ENCODE results near the gene MBD3L3.

Gene MBD3L3

DNA sequence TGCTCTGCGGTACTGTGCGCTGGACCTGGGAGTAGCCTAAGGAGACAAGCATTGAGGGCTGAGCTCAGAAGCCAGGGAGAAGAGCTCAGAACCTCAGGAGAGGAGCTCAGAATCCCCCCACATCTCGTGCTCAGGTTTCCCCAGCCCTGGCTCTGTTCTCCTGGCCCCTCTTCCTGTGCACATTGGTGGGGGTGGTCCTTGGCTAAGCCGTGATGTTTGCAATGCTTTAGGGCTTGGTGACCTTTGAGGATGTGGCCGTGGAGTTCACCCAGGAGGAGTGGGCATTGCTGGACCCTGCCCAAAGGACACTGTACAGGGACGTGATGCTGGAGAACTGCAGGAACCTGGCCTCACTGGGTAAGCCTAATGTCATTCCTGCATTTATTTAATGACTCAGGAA, 17.7 kb upstream of the MBD3L3 start:
- DNase-seq: no peak
- peaks cover 69% of the 10 kb centered on the region for H3K36me3 ChIP-seq
- no peak overlapping the region for H3K4me3 ChIP-seq (ENCODE audit: low read depth, low read length)
- H3K4me1 ChIP-seq: no peaks in the 10 kb centered on the region
- TF ChIP-seq, protein P1, sequence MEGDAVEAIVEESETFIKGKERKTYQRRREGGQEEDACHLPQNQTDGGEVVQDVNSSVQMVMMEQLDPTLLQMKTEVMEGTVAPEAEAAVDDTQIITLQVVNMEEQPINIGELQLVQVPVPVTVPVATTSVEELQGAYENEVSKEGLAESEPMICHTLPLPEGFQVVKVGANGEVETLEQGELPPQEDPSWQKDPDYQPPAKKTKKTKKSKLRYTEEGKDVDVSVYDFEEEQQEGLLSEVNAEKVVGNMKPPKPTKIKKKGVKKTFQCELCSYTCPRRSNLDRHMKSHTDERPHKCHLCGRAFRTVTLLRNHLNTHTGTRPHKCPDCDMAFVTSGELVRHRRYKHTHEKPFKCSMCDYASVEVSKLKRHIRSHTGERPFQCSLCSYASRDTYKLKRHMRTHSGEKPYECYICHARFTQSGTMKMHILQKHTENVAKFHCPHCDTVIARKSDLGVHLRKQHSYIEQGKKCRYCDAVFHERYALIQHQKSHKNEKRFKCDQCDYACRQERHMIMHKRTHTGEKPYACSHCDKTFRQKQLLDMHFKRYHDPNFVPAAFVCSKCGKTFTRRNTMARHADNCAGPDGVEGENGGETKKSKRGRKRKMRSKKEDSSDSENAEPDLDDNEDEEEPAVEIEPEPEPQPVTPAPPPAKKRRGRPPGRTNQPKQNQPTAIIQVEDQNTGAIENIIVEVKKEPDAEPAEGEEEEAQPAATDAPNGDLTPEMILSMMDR (IDR thresholded peaks at IDR 0.05; ENCODE audit: low read depth, low read length): no peak
- H3K27me3 ChIP-seq: no peaks in the 10 kb centered on the region
- H3K9me3 ChIP-seq: peaks cover 3% of the 10 kb centered on the region; the same call in 1 of the 2 replicates

DNA sequence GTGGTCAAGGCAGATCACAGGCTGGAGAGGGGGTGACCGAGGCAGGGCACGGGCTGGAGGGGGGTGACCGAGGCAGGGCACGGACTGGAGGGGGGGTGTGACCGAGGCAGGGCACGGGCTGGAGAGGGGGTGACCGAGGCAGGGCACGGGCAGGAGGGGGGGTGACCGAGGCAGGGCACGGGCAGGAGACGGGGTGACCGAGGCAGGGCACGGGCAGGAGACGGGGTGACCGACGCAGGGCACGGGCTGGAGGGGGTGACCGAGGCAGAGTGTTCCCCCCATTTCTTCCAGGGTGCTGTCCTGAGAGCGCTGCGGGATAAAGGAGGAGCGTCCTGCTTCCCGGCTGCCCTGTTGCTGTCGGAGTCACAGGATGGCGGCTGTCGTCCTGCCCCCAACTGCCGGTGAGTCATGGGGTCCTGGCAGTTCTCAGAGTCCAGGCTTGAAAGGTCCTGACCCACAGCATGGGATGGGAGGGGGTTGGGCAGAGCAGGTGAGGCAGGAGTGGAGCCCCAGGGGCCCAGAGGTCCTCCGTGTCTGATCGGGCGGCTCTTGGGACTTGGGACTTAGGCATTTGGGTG, 16.3 kb upstream of the MBD3L3 start:
- peaks cover 55% of the 10 kb centered on the region for H3K36me3 ChIP-seq

DNA sequence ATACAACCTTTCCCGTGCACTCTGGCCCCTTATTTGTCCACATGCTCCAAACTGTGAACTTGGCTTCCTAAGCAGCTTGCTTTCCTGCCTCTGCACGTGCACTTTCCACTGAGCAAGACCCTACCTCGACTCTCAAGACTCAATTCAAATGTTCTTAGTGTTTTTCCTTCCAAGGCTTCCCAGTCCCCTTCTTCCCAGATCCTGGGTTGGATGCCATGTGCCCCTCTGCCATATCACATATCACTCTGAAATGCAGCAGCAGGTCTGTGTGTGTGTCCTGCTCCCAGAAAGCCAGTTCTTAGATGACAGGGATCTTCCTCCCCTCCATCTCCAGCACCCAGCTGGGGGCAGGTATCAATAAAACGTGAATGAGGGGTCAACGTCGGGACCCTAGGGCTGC, 14.1 kb upstream of the MBD3L3 start:
- H3K9me3 ChIP-seq: no peaks in the 10 kb centered on the region; the same call in 1 of the 2 replicates
- TF ChIP-seq, protein P1 (IDR thresholded peaks at IDR 0.05; ENCODE audit: low read depth, low read length): no peak
- peaks cover 36% of the 10 kb centered on the region for H3K36me3 ChIP-seq
- DNase-seq: no peak
- H3K4me3 ChIP-seq (ENCODE audit: low read depth, low read length): no peak overlapping the region
- no peaks in the 10 kb centered on the region for H3K27me3 ChIP-seq
- no peaks in the 10 kb centered on the region for H3K4me1 ChIP-seq

More for the DNA sequence above, 16.3 kb upstream of the MBD3L3 start:
- TF ChIP-seq, protein P1 (IDR thresholded peaks at IDR 0.05; ENCODE audit: low read depth, low read length): no peak
- H3K27me3 ChIP-seq: no peaks in the 10 kb centered on the region
- H3K9me3 ChIP-seq: peaks cover 3% of the 10 kb centered on the region; the same call in 1 of the 2 replicates
- no peaks in the 10 kb centered on the region for H3K4me1 ChIP-seq
- no peak for DNase-seq
- H3K4me3 ChIP-seq (ENCODE audit: low read depth, low read length): no peak overlapping the region

DNA sequence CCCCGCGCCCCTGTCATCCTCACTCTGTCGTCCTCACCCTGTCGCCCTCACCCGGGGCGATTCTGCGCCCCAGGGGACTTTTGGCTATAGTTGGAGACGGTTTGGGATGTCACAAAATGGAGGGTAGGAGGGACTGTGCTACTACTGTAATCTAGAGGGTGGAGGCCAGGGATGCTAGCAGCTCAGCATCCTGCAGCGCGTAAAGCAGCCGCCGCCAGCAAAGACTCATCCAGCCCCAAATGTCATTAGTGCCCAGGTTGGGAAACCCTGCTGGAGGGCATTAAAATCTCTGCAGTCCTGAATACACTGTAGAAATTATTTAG, 11.4 kb upstream of the MBD3L3 start:
- no peak for DNase-seq
- TF ChIP-seq, protein P1 (IDR thresholded peaks at IDR 0.05; ENCODE audit: low read depth, low read length): no peak
- H3K9me3 ChIP-seq: no peaks in the 10 kb centered on the region; the same call in 1 of the 2 replicates
- no peaks in the 10 kb centered on the region for H3K4me1 ChIP-seq
- H3K4me3 ChIP-seq (ENCODE audit: low read depth, low read length): peak overlapping the region; percentile 92
- no peaks in the 10 kb centered on the region for H3K27me3 ChIP-seq
- H3K36me3 ChIP-seq: peaks cover 11% of the 10 kb centered on the region

DNA sequence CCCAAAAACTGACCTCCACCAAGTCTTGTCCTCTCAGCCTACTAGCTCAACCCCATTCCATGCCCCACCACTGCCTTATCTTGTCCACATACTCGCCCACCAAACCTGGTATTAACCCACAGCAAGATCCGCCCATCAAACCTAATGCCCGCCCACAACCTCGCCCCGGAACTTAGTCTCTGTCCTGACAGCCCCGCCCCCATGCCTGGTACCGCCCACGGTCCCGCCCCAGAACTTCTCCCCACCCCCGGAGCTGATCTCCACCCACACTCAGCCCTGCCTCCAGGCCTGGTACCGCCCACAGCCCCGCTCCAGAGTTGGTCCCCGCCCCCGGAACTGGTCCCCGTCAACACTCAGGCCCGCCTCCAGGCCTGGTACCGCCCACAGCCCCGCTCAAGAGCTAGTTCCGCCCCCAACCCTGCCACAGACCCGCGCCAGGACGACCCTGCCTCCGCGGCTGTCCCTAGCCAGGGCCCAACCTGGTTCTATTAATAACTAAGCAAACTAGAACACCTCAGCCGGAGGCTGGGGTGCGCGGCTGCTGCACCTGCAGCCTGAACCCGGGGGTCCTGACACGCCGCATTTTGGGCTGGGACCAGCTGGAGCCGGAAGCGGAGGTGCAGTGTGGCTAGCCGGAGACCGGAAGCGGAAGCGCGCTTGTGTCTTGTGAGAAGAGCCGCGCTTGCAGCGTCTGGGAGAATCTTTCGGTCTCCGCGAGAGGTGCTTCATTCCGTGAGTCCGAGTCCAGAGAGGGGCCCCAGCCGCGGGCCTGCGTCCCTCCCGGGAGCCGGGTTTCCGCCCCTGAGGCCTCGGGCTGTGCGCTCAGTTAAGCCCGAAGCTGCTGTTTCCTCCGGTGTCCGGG, 10.8 kb upstream of the MBD3L3 start, which contains the start of gene ZNF557:
Gene ZNF557, plus strand, starts transcription at position 662 of the 862 bp plus-strand sequence. CDS start 5,372 bp downstream, outside the sequence.
- H3K9me3 ChIP-seq: no peaks in the 10 kb centered on the region; the same call in 1 of the 2 replicates
- H3K4me1 ChIP-seq: no peaks in the 10 kb centered on the region
- DNase-seq: peak; percentile 99
- H3K36me3 ChIP-seq: peaks cover 10% of the 10 kb centered on the region
- TF ChIP-seq, protein P1 (IDR thresholded peaks at IDR 0.05; ENCODE audit: low read depth, low read length): no peak
- H3K27me3 ChIP-seq: no peaks in the 10 kb centered on the region
- H3K4me3 ChIP-seq (ENCODE audit: low read depth, low read length): peak within 1 kb of the TSS; percentile 92

DNA sequence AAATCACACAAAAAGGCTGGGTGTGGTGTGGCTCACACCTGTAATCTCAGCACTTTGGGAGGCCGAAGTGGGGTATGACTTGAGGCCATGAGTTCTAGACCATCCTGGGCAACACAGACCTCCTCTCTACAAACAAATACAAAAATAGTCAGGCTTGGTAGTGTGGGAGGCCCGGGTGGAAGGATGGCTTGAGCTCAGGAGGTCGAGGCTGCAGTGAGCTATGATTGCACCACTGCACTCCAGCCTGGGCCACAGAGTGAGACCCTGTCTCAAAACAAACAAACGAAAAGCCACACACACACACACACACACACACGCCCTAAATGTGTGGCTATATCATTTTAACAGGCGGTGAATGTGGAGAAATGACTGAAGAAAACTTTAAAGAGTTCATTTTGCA, 10.1 kb upstream of the MBD3L3 start:
- no peaks in the 10 kb centered on the region; the same call in 1 of the 2 replicates for H3K9me3 ChIP-seq
- H3K4me3 ChIP-seq (ENCODE audit: low read depth, low read length): 0 out of 2 replicates have a peak overlapping the region, but pooled peaks have one; percentile 3
- DNase-seq: no peak
- TF ChIP-seq, protein P1 (IDR thresholded peaks at IDR 0.05; ENCODE audit: low read depth, low read length): no peak
- peaks cover 10% of the 10 kb centered on the region for H3K36me3 ChIP-seq
- no peaks in the 10 kb centered on the region for H3K4me1 ChIP-seq
- no peaks in the 10 kb centered on the region for H3K27me3 ChIP-seq
